HepG2 (cell line): ENCODE results near the gene DNAJB2. TPM values are rescaled to one million over a fixed set of nuclear protein-coding genes. Genes with fewer than 3 reads are reported as not detected.

Experiments
- ADNP ChIP-seq: sonication (generic); formaldehyde crosslinking; IDR thresholded peaks from 2 replicates; pipeline ENCODE4 v1.4.0; 2020; ENCODE audit warnings: missing genetic modification reagents
- ATAD3A ChIP-seq: sonication (generic); formaldehyde crosslinking; IDR thresholded peaks from 2 replicates; pipeline ENCODE4 v1.4.0; 2020; ENCODE audit warnings: missing genetic modification reagents
- BHLHE40 ChIP-seq: IDR thresholded peaks from 2 replicates; pipeline ENCODE4 v1.6.1; 2011; ENCODE audit warnings: low read length, improper control_type of control experiment
- CCDC6 ChIP-seq: sonication (generic); formaldehyde crosslinking; IDR thresholded peaks from 2 replicates; pipeline ENCODE4 v1.8.1; 2022; ENCODE audit warnings: mild to moderate bottlenecking, missing genetic modification reagents, moderate library complexity
- HDAC1 ChIP-seq: sonication (generic); formaldehyde crosslinking; IDR thresholded peaks from 2 replicates; pipeline ENCODE4 v1.5.1; 2020; ENCODE audit warnings: mild to moderate bottlenecking, missing genetic modification reagents
- KAT8 ChIP-seq: IDR thresholded peaks from 2 replicates; pipeline ENCODE4 v1.6.1; 2016; ENCODE audit warnings: missing genetic modification reagents, missing compliant biosample characterization
- MTF1 ChIP-seq: sonication (generic); formaldehyde crosslinking; IDR thresholded peaks from 2 replicates; pipeline ENCODE4 v1.5.0; 2020; ENCODE audit warnings: missing genetic modification reagents
- NFATC3 ChIP-seq: sonication (generic); formaldehyde crosslinking; IDR thresholded peaks from 2 replicates; pipeline ENCODE4 v1.5.1; 2020; ENCODE audit warnings: mild to moderate bottlenecking, missing genetic modification reagents
- SALL2 ChIP-seq: sonication (generic); formaldehyde crosslinking; IDR thresholded peaks from 2 replicates; pipeline ENCODE4 v1.8.1; 2023; ENCODE audit warnings: mild to moderate bottlenecking, missing genetic modification reagents, inconsistent platforms
- SRSF4 ChIP-seq: fragments of 200-400 bp; formaldehyde crosslinking; IDR thresholded peaks from one replicate; pipeline ENCODE4 v1.6.1; 2018; ENCODE audit warnings: mild to moderate bottlenecking, low read depth, low read length, moderate library complexity; ENCODE audit not compliant: poor library complexity, severe bottlenecking
- STAT5B ChIP-seq: sonication (generic); formaldehyde crosslinking; IDR thresholded peaks from 2 replicates; pipeline ENCODE4 v1.4.0; 2020; ENCODE audit warnings: missing genetic modification reagents
- TCF7 ChIP-seq: sonication (generic); IDR thresholded peaks from 2 replicates; pipeline ENCODE4 v1.6.1; 2016; ENCODE audit warnings: antibody characterized with exemption, low read depth
- ZNF138 ChIP-seq: sonication (generic); formaldehyde crosslinking; IDR thresholded peaks from 2 replicates; pipeline ENCODE4 v1.5.0; 2020; ENCODE audit warnings: mild to moderate bottlenecking, low read depth, missing genetic modification reagents
- ZNF263 ChIP-seq: sonication (generic); formaldehyde crosslinking; IDR thresholded peaks from 2 replicates; pipeline ENCODE4 v1.4.0; 2020; ENCODE audit warnings: missing genetic modification reagents
- ZNF276 ChIP-seq: sonication (generic); formaldehyde crosslinking; IDR thresholded peaks from 2 replicates; pipeline ENCODE4 v1.4.0; 2020; ENCODE audit warnings: mild to moderate bottlenecking, low read depth, missing genetic modification reagents
- ZNF30 ChIP-seq: sonication (generic); formaldehyde crosslinking; IDR thresholded peaks from 2 replicates; pipeline ENCODE4 v1.5.0; 2020; ENCODE audit warnings: mild to moderate bottlenecking, missing genetic modification reagents
- ZNF441 ChIP-seq: sonication (generic); formaldehyde crosslinking; IDR thresholded peaks from 2 replicates; pipeline ENCODE4 v1.7.0; 2021; ENCODE audit warnings: missing genetic modification reagents, borderline replicate concordance
- ZNF451 ChIP-seq: sonication (generic); formaldehyde crosslinking; IDR thresholded peaks from 2 replicates; pipeline ENCODE4 v1.5.0; 2020; ENCODE audit warnings: mild to moderate bottlenecking, missing genetic modification reagents
- ZNF496 ChIP-seq: sonication (generic); formaldehyde crosslinking; IDR thresholded peaks from 2 replicates; pipeline ENCODE4 v1.8.1; 2023; ENCODE audit warnings: mild to moderate bottlenecking, moderate library complexity, missing genetic modification reagents; ENCODE audit not compliant: insufficient replicate concordance
- ZNF629 ChIP-seq: sonication (generic); formaldehyde crosslinking; conservative IDR thresholded peaks from 2 replicates; pipeline ENCODE4 v1.5.0; 2020; ENCODE audit warnings: missing genetic modification reagents
- polyA plus RNA-seq, 8 experiments: library from polyadenylated mRNA; depleted of rRNA in 3 of 8; stranded (reverse) in 7 of 8; unstranded in 1 of 8; fragments of >200 nt; fragmentation: Illumina TruSeq in 4 of 8; extraction: Trizol in 4 of 8; gene quantifications; 2 replicates each; pipeline versions ENCODE4 v1.2.1 to v1.2.3, GENCODE V29; 2011 to 2016; ENCODE audit warnings: low read depth in 4 of 8, missing spikeins in 1 of 8, mixed read lengths in 1 of 8; ENCODE audit not compliant: insufficient read depth in 1 of 8
- total RNA-seq, 5 experiments: library from RNA; depleted of rRNA; stranded (reverse); fragments of >200 nt; fragmentation: Illumina TruSeq; extraction: Trizol; gene quantifications; 2 replicates each; pipeline ENCODE4 v1.2.3, GENCODE V29; 2016; ENCODE audit warnings: low read depth in 1 of 5
- TF ChIP-seq, protein P1 (sequence below): sonication (generic); formaldehyde crosslinking; IDR thresholded peaks from 2 replicates; pipeline ENCODE4 v1.4.0; 2020; ENCODE audit warnings: missing genetic modification reagents, borderline replicate concordance
- TF ChIP-seq, protein P2 (sequence below): sonication (generic); formaldehyde crosslinking; conservative IDR thresholded peaks from 2 replicates; pipeline ENCODE4 v1.4.0; 2020; ENCODE audit warnings: missing genetic modification reagents

The DNAJB2 gene
- total and polyA plus RNA-seq, 2 of the 13 experiments (the other 11 are each of a cell fraction or from before 2014, with no cell fraction given), result 21.3 to 31.1 TPM

- TF ChIP-seq ZNF441 (CRISPR knock-in tag) (peak; percentile 93), ATAD3A (CRISPR knock-in tag) (no peak), ZNF451 (CRISPR knock-in tag) (peak; percentile 71; the same call in 1 of the 2 replicates), CCDC6 (CRISPR knock-in tag) (peak; percentile 93), TCF7 (0 out of 2 replicates have a peak, but pooled peaks have one; percentile 7), ZNF629 (no peak), ZNF496 (CRISPR knock-in tag) (no peak), BHLHE40 (no peak), SRSF4 (no peak), KAT8 (CRISPR knock-in tag) (peak; percentile 90), STAT5B (CRISPR knock-in tag) (0 out of 2 replicates have a peak, but pooled peaks have one; percentile 25), ZNF30 (CRISPR knock-in tag) (no peak), NFATC3 (CRISPR knock-in tag) (no peak), ZNF276 (peak; percentile 31; the same call in 1 of the 2 replicates), SALL2 (CRISPR knock-in tag) (peak; percentile 95), ZNF263 (CRISPR knock-in tag) (no peak; the same call in 1 of the 2 replicates), ZNF138 (peak; percentile 40; the same call in 1 of the 2 replicates), MTF1 (CRISPR knock-in tag) (no peak), ADNP (CRISPR knock-in tag) (no peak), HDAC1 (CRISPR knock-in tag) (peak; percentile 85; the same call in 1 of the 2 replicates)
- TF ChIP-seq, protein P1, sequence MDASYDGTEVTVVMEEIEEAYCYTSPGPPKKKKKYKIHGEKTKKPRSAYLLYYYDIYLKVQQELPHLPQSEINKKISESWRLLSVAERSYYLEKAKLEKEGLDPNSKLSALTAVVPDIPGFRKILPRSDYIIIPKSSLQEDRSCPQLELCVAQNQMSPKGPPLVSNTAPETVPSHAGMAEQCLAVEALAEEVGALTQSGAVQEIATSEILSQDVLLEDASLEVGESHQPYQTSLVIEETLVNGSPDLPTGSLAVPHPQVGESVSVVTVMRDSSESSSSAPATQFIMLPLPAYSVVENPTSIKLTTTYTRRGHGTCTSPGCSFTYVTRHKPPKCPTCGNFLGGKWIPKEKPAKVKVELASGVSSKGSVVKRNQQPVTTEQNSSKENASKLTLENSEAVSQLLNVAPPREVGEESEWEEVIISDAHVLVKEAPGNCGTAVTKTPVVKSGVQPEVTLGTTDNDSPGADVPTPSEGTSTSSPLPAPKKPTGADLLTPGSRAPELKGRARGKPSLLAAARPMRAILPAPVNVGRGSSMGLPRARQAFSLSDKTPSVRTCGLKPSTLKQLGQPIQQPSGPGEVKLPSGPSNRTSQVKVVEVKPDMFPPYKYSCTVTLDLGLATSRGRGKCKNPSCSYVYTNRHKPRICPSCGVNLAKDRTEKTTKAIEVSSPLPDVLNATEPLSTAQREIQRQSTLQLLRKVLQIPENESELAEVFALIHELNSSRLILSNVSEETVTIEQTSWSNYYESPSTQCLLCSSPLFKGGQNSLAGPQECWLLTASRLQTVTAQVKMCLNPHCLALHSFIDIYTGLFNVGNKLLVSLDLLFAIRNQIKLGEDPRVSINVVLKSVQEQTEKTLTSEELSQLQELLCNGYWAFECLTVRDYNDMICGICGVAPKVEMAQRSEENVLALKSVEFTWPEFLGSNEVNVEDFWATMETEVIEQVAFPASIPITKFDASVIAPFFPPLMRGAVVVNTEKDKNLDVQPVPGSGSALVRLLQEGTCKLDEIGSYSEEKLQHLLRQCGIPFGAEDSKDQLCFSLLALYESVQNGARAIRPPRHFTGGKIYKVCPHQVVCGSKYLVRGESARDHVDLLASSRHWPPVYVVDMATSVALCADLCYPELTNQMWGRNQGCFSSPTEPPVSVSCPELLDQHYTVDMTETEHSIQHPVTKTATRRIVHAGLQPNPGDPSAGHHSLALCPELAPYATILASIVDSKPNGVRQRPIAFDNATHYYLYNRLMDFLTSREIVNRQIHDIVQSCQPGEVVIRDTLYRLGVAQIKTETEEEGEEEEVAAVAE (CRISPR knock-in tag), result peak; percentile 60; the same call in 1 of the 2 replicates
- TF ChIP-seq, protein P2, sequence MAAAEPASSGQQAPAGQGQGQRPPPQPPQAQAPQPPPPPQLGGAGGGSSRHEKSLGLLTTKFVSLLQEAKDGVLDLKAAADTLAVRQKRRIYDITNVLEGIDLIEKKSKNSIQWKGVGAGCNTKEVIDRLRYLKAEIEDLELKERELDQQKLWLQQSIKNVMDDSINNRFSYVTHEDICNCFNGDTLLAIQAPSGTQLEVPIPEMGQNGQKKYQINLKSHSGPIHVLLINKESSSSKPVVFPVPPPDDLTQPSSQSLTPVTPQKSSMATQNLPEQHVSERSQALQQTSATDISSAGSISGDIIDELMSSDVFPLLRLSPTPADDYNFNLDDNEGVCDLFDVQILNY, result no peak
These were observed at the start of gene DNAJB2 (continued) for GRCh38 chr2:219279151-219279915.
